A549 (cell line): Measurements from ENCODE around the gene FOS. TPM values are rescaled to one million over a fixed set of nuclear protein-coding genes. Genes with fewer than 3 reads are reported as not detected.

Experiments
- ATAC-seq, 2 experiments: fragments of 200-7000 bp in 1 of 2; fragments of >200 bp in 1 of 2; cut with Nextera tagmentation in 1 of 2; cut with Tn5 transposase in 1 of 2; 3 replicates each; pipeline versions ENCODE4 v1.8.0 to v1.9.1; 2018 to 2020; ENCODE audit warnings: mild to moderate bottlenecking in 1 of 2, moderate library complexity in 1 of 2
- CTCF ChIA-PET: fragments of 300-600 bp; sonication (Branson Sonifier 250); formaldehyde crosslinking; extraction: SDS; loops from one replicate; lab custom pipeline; 2021; ENCODE audit warnings: antibody characterized with exemption, inconsistent platforms; lab: Yijun Ruan, JAX
- POLR2A ChIA-PET: fragments of 350-600 bp; formaldehyde crosslinking; extraction: SDS; loops from one replicate; lab custom pipeline; 2021; ENCODE audit warnings: antibody characterized with exemption, inconsistent platforms; lab: Yijun Ruan, JAX
- DNase-seq, 2 experiments: peaks; one replicate each; pipeline versions ENCODE4 v3.0.0 to v3.0.0-alpha.2; 2011 to 2016; ENCODE audit warnings: low read depth in 1 of 2, low spot score in 1 of 2
- FAIRE-seq: peaks from 2 replicates; lab custom pipeline; 2011; peaks lifted over from hg19 to GRCh38; lab: Jason Lieb, UNC
- H3K27ac ChIP-seq, 2 experiments: fragments of >200 bp; sonication (Bioruptor Twin); formaldehyde crosslinking; 3 replicates each; pipeline ENCODE4 v1.5.1; 2016 to 2017
- H3K4me1 ChIP-seq: fragments of >200 bp; sonication (Bioruptor Twin); formaldehyde crosslinking; 3 replicates; pipeline ENCODE4 v1.6.1; 2016
- H3K4me2 ChIP-seq: fragments of >200 bp; sonication (Bioruptor Twin); formaldehyde crosslinking; 3 replicates; pipeline ENCODE4 v1.6.1; 2016
- H3K4me3 ChIP-seq: fragments of >200 bp; sonication (Bioruptor Twin); formaldehyde crosslinking; 3 replicates; pipeline ENCODE4 v1.5.1; 2016
- H3K9me3 ChIP-seq: fragments of >200 bp; sonication (Bioruptor Twin); formaldehyde crosslinking; 3 replicates; pipeline ENCODE4 v1.6.1; 2016
- ATOH8 ChIP-seq: fragments of 250-450 bp; sonication (Bioruptor Pico); IDR thresholded peaks from 2 replicates; pipeline ENCODE4 v1.5.0; 2020; ENCODE audit warnings: low read depth, mild to moderate bottlenecking, moderate library complexity
- CBX2 ChIP-seq: fragments of 200-600 bp; sonication (generic); IDR thresholded peaks from 2 replicates; pipeline ENCODE4 v1.6.1; 2016; ENCODE audit warnings: low read depth, mild to moderate bottlenecking, borderline replicate concordance
- EP300 ChIP-seq, 2 experiments: fragments of >200 bp; sonication (Bioruptor Twin); formaldehyde crosslinking; IDR thresholded peaks; 2 replicates in 1 of 2; 3 replicates in 1 of 2; pipeline ENCODE4 v1.6.1; 2016 to 2017
- ESRRA ChIP-seq: fragments of 150-350 bp; IDR thresholded peaks from 2 replicates; pipeline ENCODE4 v1.6.1; 2014; ENCODE audit warnings: mild to moderate bottlenecking, low read length, borderline replicate concordance
- FOSB ChIP-seq: fragments of 250-450 bp; sonication (Bioruptor Pico); IDR thresholded peaks from 2 replicates; pipeline ENCODE4 v1.5.0; 2020; ENCODE audit warnings: mild to moderate bottlenecking, moderate library complexity
- FOSL2 ChIP-seq, 2 experiments: fragments of 450-650 bp in 1 of 2; fragments of >200 bp in 1 of 2; sonication (Bioruptor Twin) in 1 of 2; formaldehyde crosslinking; IDR thresholded peaks; 2 replicates each; pipeline versions ENCODE4 v1.5.0 to v1.6.1; 2016 to 2020; ENCODE audit warnings: mild to moderate bottlenecking in 1 of 2, moderate library complexity in 1 of 2
- GATA3 ChIP-seq: IDR thresholded peaks from 2 replicates; pipeline ENCODE4 v1.6.1; 2012; ENCODE audit warnings: borderline replicate concordance
- HEYL ChIP-seq: fragments of 250-450 bp; sonication (Bioruptor Pico); IDR thresholded peaks from 2 replicates; pipeline ENCODE4 v1.8.0; 2021; ENCODE audit warnings: mild to moderate bottlenecking, moderate library complexity
- HOXA7 ChIP-seq: fragments of 250-450 bp; sonication (Bioruptor Pico); IDR thresholded peaks from 2 replicates; pipeline ENCODE4 v1.5.0; 2020; ENCODE audit warnings: mild to moderate bottlenecking, moderate library complexity
- KDM1A ChIP-seq: fragments of 200-600 bp; sonication (generic); IDR thresholded peaks from 2 replicates; pipeline ENCODE4 v1.6.1; 2016; ENCODE audit warnings: low read depth, mild to moderate bottlenecking
- KDM5A ChIP-seq: fragments of 200-600 bp; sonication (generic); IDR thresholded peaks from 2 replicates; pipeline ENCODE4 v1.6.1; 2016; ENCODE audit warnings: antibody characterized with exemption, mild to moderate bottlenecking
- MAFK ChIP-seq: fragments of 450-650 bp; IDR thresholded peaks from 2 replicates; pipeline ENCODE4 v1.6.1; 2014; ENCODE audit not compliant: partially characterized antibody
- NFE2L2 ChIP-seq: fragments of 150-350 bp; conservative IDR thresholded peaks from 2 replicates; pipeline ENCODE4 v1.6.1; 2014; ENCODE audit warnings: low read length
- POLR2AphosphoS2 ChIP-seq: conservative IDR thresholded peaks from 2 replicates; pipeline ENCODE4 v1.6.1; 2012; ENCODE audit warnings: low read length, improper control_type of control experiment, inconsistent platforms
- RARB ChIP-seq: fragments of 250-450 bp; sonication (Bioruptor Pico); IDR thresholded peaks from 2 replicates; pipeline ENCODE4 v1.8.0; 2021; ENCODE audit warnings: mild to moderate bottlenecking, moderate library complexity
- RCOR1 ChIP-seq: fragments of 150-350 bp; IDR thresholded peaks from 2 replicates; pipeline ENCODE4 v1.6.1; 2014; ENCODE audit warnings: antibody characterized with exemption, low read length, low read depth
- REST ChIP-seq: fragments of 200-600 bp; sonication (generic); IDR thresholded peaks from 2 replicates; pipeline ENCODE4 v1.6.1; 2016; ENCODE audit warnings: antibody characterized with exemption, mild to moderate bottlenecking, moderate library complexity
- RFX5 ChIP-seq: fragments of 450-650 bp; IDR thresholded peaks from 2 replicates; pipeline ENCODE4 v1.7.1; 2014; ENCODE audit warnings: antibody characterized with exemption, mild to moderate bottlenecking, moderate library complexity
- TFCP2L1 ChIP-seq: fragments of 250-450 bp; sonication (Bioruptor Pico); IDR thresholded peaks from 2 replicates; pipeline ENCODE4 v1.5.0; 2021; ENCODE audit warnings: mild to moderate bottlenecking
- USF2 ChIP-seq: fragments of 450-650 bp; IDR thresholded peaks from 2 replicates; pipeline ENCODE4 v1.6.1; 2014; ENCODE audit warnings: antibody characterized with exemption
- ZSCAN20 ChIP-seq: fragments of 250-450 bp; sonication (Bioruptor Pico); IDR thresholded peaks from 2 replicates; pipeline ENCODE4 v1.8.0; 2022; ENCODE audit warnings: mild to moderate bottlenecking, moderate library complexity
- WGBS: methylation state at CpG from one replicate; pipeline ENCODE4 v1.1.6; 2017; ENCODE audit errors: missing lambda C conversion rate; 5-methylcytosine and 5-hydroxymethylcytosine counted together
- polyA plus RNA-seq, 4 experiments: library from polyadenylated mRNA; depleted of rRNA in 3 of 4; stranded (reverse); fragments of >200 nt; fragmentation: RNase III in 1 of 4; extraction: RNeasy Plus Mini Kit Qiagen cat#74134 plus additional on column Dnase treatment in 1 of 4; gene quantifications; 2 replicates in 3 of 4; 3 replicates in 1 of 4; pipeline ENCODE4 v1.2.3, GENCODE V29; 2011 to 2017

FOS gene
- polyA plus RNA-seq, 2 of the 4 experiments (the other 2 are of a cell fraction) = 4.2 to 256 TPM

GRCh38 chr14:75281654-75282019, 3.0 kb downstream of the FOS start:
- no peaks in the 10 kb centered on the region for H3K9me3 ChIP-seq
- no peak overlapping the region for H3K4me3 ChIP-seq
- WGBS = 86% methylated on average over 1 of the region's 1 CpG
- ATAC-seq = no peak
- ChIA-PET CTCF (interaction anchor here (0.6 to 2.2 kb wide), 5 partner anchors 9 to 150 kb away, joined by 3 to 10 read pairs (median 5); no protein-coding TSS in a partner anchor), POLR2A (interaction anchor here (2.3 kb wide), 1 partner anchor 13 kb away, joined by 8 read pairs; no protein-coding TSS in a partner anchor)
- H3K27ac ChIP-seq = no peak overlapping the region
- H3K4me1 ChIP-seq = peaks cover 36% of the 10 kb centered on the region
- H3K4me2 ChIP-seq = peak overlapping the region; percentile 7; the same call in 1 of the 3 replicates
- DNase-seq = no peak
- no peak for FAIRE-seq
- TF ChIP-seq RFX5 = no peak
- TF ChIP-seq FOSB (CRISPR knock-in tag) = peak; percentile 7; the same call in 1 of the 2 replicates
- no peak for TF ChIP-seq KDM1A
- no peak; the same call in 1 of the 2 replicates for TF ChIP-seq HOXA7 (CRISPR knock-in tag)

- H3K9me3 ChIP-seq = no peaks in the 10 kb centered on the region
- 87% methylated on average over 4 of the region's 4 CpGs for WGBS
- ATAC-seq (no peak), FAIRE-seq (no peak), DNase-seq (no peak)
- no peak overlapping the region; the same call in 2 of the 3 replicates for H3K4me2 ChIP-seq
- H3K4me3 ChIP-seq = no peak overlapping the region
- peaks cover 35% of the 10 kb centered on the region for H3K4me1 ChIP-seq
- TF ChIP-seq GATA3 (no peak), FOSL2 (IDR thresholded peaks at IDR 0.05) (no peak), FOSL2 (CRISPR knock-in tag; IDR thresholded peaks at IDR 0.05) (no peak), RARB (CRISPR knock-in tag) (no peak), ZSCAN20 (CRISPR knock-in tag) (no peak), REST (no peak; the same call in 1 of the 2 replicates), POLR2AphosphoS2 (peak; percentile 81; the same call in 1 of the 2 replicates), RCOR1 (no peak), EP300 (IDR thresholded peaks at IDR 0.05) (no peak), HEYL (CRISPR knock-in tag) (0 out of 2 replicates have a peak, but pooled peaks have one; percentile 25), ATOH8 (CRISPR knock-in tag) (0 out of 2 replicates have a peak, but pooled peaks have one; percentile 9), MAFK (no peak), USF2 (no peak), TFCP2L1 (peak; percentile 19), KDM5A (no peak), CBX2 (no peak), NFE2L2 (no peak), ESRRA (no peak)
- H3K27ac ChIP-seq = 0 out of 6 replicates have a peak overlapping the region, but pooled peaks of 1 of the 2 experiments have one; percentile 68
- POLR2A ChIA-PET = interaction anchor here (0.6 to 2.3 kb wide), 3 partner anchors 12 to 23 kb away, joined by 6 to 8 read pairs (median 8); no protein-coding TSS in a partner anchor
- CTCF ChIA-PET = interaction anchor here (0.6 to 2.2 kb wide), 5 partner anchors 8 to 151 kb away, joined by 3 to 10 read pairs (median 5); no protein-coding TSS in a partner anchor
Measured at GRCh38 chr14:75282170-75282554, 3.5 kb downstream of the FOS start.
